K562 (cell line): ENCODE data around the gene RELL2. TPM values are rescaled to one million over a fixed set of nuclear protein-coding genes. Genes with fewer than 3 reads are reported as not detected.

Experiments
- ATF2 ChIP-seq: sonication (generic); formaldehyde crosslinking; IDR thresholded peaks from 2 replicates; pipeline ENCODE4 v1.8.1; 2022; ENCODE audit warnings: missing genetic modification reagents
- CBX3 ChIP-seq, 2 experiments: IDR thresholded peaks; 1 replicate in 1 of 2; 2 replicates in 1 of 2; pipeline ENCODE4 v1.6.1; 2012; ENCODE audit warnings: inconsistent platforms in 2 of 2, low read length in 2 of 2, borderline replicate concordance in 1 of 2, control low read depth in 1 of 2
- CGGBP1 ChIP-seq: fragments of 250-450 bp; sonication (Bioruptor Pico); IDR thresholded peaks from 2 replicates; pipeline ENCODE4 v1.9.0; 2021; ENCODE audit warnings: mild to moderate bottlenecking
- CREM ChIP-seq: IDR thresholded peaks from 2 replicates; pipeline ENCODE4 v1.6.1; 2014; ENCODE audit warnings: antibody characterized with exemption, low read depth
- ESRRA ChIP-seq: fragments of 450-650 bp; IDR thresholded peaks from 2 replicates; pipeline ENCODE4 v1.6.1; 2014; ENCODE audit warnings: low read depth, mild to moderate bottlenecking, moderate library complexity, borderline replicate concordance
- FOS ChIP-seq: IDR thresholded peaks from 3 replicates; pipeline ENCODE4 v1.6.1; 2011; ENCODE audit not compliant: insufficient read length; ENCODE audit errors: extremely low read depth
- FOSL1 ChIP-seq: fragments of 200-800 bp; sonication (Bioruptor generic); conservative IDR thresholded peaks from 2 replicates; pipeline ENCODE4 v1.6.1; 2016; ENCODE audit warnings: missing genetic modification characterization, missing compliant biosample characterization
- GABPB1 ChIP-seq: sonication (generic); formaldehyde crosslinking; IDR thresholded peaks from 2 replicates; pipeline ENCODE4 v1.8.0; 2022; ENCODE audit warnings: mild to moderate bottlenecking, missing genetic modification reagents
- GTF2B ChIP-seq: IDR thresholded peaks from 2 replicates; pipeline ENCODE4 v1.6.1; 2011; ENCODE audit not compliant: insufficient read length; ENCODE audit errors: extremely low read depth
- HMBOX1 ChIP-seq: sonication (generic); IDR thresholded peaks from 2 replicates; pipeline ENCODE4 v1.6.1; 2016
- MIER1 ChIP-seq: fragments of 450-650 bp; IDR thresholded peaks from 2 replicates; pipeline ENCODE4 v1.6.1; 2016; ENCODE audit warnings: antibody characterized with exemption, mild to moderate bottlenecking, low read depth
- NFRKB ChIP-seq: fragments of 450-650 bp; IDR thresholded peaks from 2 replicates; pipeline ENCODE4 v1.6.1; 2016; ENCODE audit warnings: low read depth
- NFYB ChIP-seq: IDR thresholded peaks from 2 replicates; pipeline ENCODE4 v1.6.1; 2011; ENCODE audit warnings: mild to moderate bottlenecking, moderate library complexity; ENCODE audit not compliant: insufficient read length; ENCODE audit errors: extremely low read depth
- PPARD ChIP-seq: fragments of 250-450 bp; sonication (Bioruptor Pico); IDR thresholded peaks from 2 replicates; pipeline ENCODE4 v1.8.0; 2022; ENCODE audit warnings: inconsistent platforms, mild to moderate bottlenecking, moderate library complexity
- PRPF4 ChIP-seq: fragments of 200-400 bp; formaldehyde crosslinking; IDR thresholded peaks from one replicate; pipeline ENCODE4 v1.6.1; 2017; ENCODE audit warnings: low read length, low read depth, mild to moderate bottlenecking; ENCODE audit not compliant: insufficient read depth, poor library complexity, severe bottlenecking
- TRIM24 ChIP-seq, 2 experiments: fragments of 450-650 bp; IDR thresholded peaks; 2 replicates each; pipeline ENCODE4 v1.6.1; 2016
- TSC22D4 ChIP-seq: fragments of 450-650 bp; IDR thresholded peaks from 2 replicates; pipeline ENCODE4 v1.6.1; 2016; ENCODE audit warnings: missing genetic modification characterization, missing biosample characterization, control low read depth
- YY1 ChIP-seq, 3 experiments: IDR thresholded peaks; 2 replicates each; pipeline ENCODE4 v1.6.1; 2011; ENCODE audit warnings: low read length in 2 of 3, mild to moderate bottlenecking in 2 of 3, moderate library complexity in 2 of 3, borderline replicate concordance in 1 of 3, control low read depth in 1 of 3, low read depth in 1 of 3; ENCODE audit not compliant: insufficient read depth in 3 of 3, insufficient replicate concordance in 2 of 3, control insufficient read depth in 1 of 3, insufficient read length in 1 of 3; ENCODE audit errors: extremely low read depth in 1 of 3
- ZNF609 ChIP-seq: sonication (generic); formaldehyde crosslinking; IDR thresholded peaks from 2 replicates; pipeline ENCODE4 v1.8.1; 2023; ENCODE audit warnings: missing genetic modification reagents, mild to moderate bottlenecking, borderline replicate concordance
- polyA plus RNA-seq, 8 experiments: library from polyadenylated mRNA; depleted of rRNA in 4 of 8; stranded (reverse) in 5 of 8; unstranded in 3 of 8; fragments of >200 nt; fragmentation: Nextera tagmentation in 2 of 8; fragmentation: Illumina TruSeq in 1 of 8; extraction: Ambion mirVana in 2 of 8; extraction: Trizol in 1 of 8; gene quantifications; 2 replicates each; pipeline versions ENCODE4 v1.2.1 to v1.2.3, GENCODE V29; 2011 to 2014; ENCODE audit warnings: inconsistent platforms in 1 of 8, missing spikeins in 1 of 8
- total RNA-seq, 7 experiments: library from RNA; depleted of rRNA in 6 of 7; stranded (reverse); fragments of >200 nt in 6 of 7; fragmentation: Illumina TruSeq in 2 of 7; extraction: Trizol in 2 of 7; gene quantifications; 2 replicates each; pipeline versions ENCODE4 v1.2.1 to v1.2.3, GENCODE V29; 2011 to 2021; ENCODE audit warnings: low replicate concordance in 1 of 7

RELL2 gene
- total and polyA plus RNA-seq, 9 of the 15 experiments (the other 6 are each of a cell fraction or from before 2014, with no cell fraction given), result 0.06 to 36.0 (median 14.3) TPM

- no peak for TF ChIP-seq ZNF609 (CRISPR knock-in tag)
- TF ChIP-seq MIER1, result no peak
- TF ChIP-seq CBX3 (IDR thresholded peaks at IDR 0.05; ENCODE audit: borderline replicate concordance in 1 of 2, low read length in 2 of 2), result peak in 1 of 2 experiments; percentile 19; a peak in 1 of 3 replicates
- peak; percentile 58 for TF ChIP-seq CREM
- TF ChIP-seq GTF2B, result no peak
- no peak for TF ChIP-seq PRPF4
- TF ChIP-seq ATF2 (CRISPR knock-in tag), result peak; percentile 80; the same call in 1 of the 2 replicates
- peak; percentile 62 for TF ChIP-seq FOS
- no peak for TF ChIP-seq NFYB
- no peak for TF ChIP-seq GABPB1 (CRISPR knock-in tag)
- TF ChIP-seq HMBOX1, result peak; percentile 55; the same call in 1 of the 2 replicates
- peak in 1 of 3 experiments; percentile 5 for TF ChIP-seq YY1 (IDR thresholded peaks at IDR 0.05; ENCODE audit: borderline replicate concordance in 1 of 3, control insufficient read depth in 1 of 3, extremely low read depth in 1 of 3, insufficient read depth in 3 of 3, insufficient read length in 1 of 3, insufficient replicate concordance in 2 of 3, low read depth in 1 of 3, low read length in 2 of 3)
- peak; percentile 75 for TF ChIP-seq ESRRA
- TF ChIP-seq TRIM24 (IDR thresholded peaks at IDR 0.05), result peak in 1 of 2 experiments; percentile 63; a peak in 2 of 4 replicates
- peak; percentile 32; the same call in 1 of the 2 replicates for TF ChIP-seq NFRKB
- TF ChIP-seq TSC22D4 (tag), result no peak
- no peak for TF ChIP-seq CGGBP1 (CRISPR knock-in tag)
- no peak for TF ChIP-seq PPARD (CRISPR knock-in tag)
- peak; percentile 99 for TF ChIP-seq FOSL1 (tag)
Measured at GRCh38 chr5:141657937-141658545, 21.2 kb downstream of the RELL2 start (continued).
